ENCODE measurements around the gene RAD51B.

- TF ChIP-seq POLR2AphosphoS5 (IDR thresholded peaks at IDR 0.05; ENCODE audit: low read depth) (no peak), CTCF (IDR thresholded peaks at IDR 0.05; ENCODE audit: insufficient read depth, low read length) (no peak), REST (IDR thresholded peaks at IDR 0.05; ENCODE audit: insufficient replicate concordance, low read depth) (no peak)
These were observed 947.0 kb downstream of the RAD51B start for GRCh38 chr14:68766299-68767247.

Data from HL-60 (cell line).